Stimulated activated CD4-positive, alpha-beta T cell treated with anti-CD3 and anti-CD28 coated beads, Interleukin-2, amount 100 ng/mL, for 24 hours (primary cell): Measurements from ENCODE around the gene DLGAP4.

ENCODE experiments used
- DNase-seq, 2 donors: peaks; one replicate each; pipeline ENCODE4 v3.0.0-alpha.2; 2020

DLGAP4 gene

DNA sequence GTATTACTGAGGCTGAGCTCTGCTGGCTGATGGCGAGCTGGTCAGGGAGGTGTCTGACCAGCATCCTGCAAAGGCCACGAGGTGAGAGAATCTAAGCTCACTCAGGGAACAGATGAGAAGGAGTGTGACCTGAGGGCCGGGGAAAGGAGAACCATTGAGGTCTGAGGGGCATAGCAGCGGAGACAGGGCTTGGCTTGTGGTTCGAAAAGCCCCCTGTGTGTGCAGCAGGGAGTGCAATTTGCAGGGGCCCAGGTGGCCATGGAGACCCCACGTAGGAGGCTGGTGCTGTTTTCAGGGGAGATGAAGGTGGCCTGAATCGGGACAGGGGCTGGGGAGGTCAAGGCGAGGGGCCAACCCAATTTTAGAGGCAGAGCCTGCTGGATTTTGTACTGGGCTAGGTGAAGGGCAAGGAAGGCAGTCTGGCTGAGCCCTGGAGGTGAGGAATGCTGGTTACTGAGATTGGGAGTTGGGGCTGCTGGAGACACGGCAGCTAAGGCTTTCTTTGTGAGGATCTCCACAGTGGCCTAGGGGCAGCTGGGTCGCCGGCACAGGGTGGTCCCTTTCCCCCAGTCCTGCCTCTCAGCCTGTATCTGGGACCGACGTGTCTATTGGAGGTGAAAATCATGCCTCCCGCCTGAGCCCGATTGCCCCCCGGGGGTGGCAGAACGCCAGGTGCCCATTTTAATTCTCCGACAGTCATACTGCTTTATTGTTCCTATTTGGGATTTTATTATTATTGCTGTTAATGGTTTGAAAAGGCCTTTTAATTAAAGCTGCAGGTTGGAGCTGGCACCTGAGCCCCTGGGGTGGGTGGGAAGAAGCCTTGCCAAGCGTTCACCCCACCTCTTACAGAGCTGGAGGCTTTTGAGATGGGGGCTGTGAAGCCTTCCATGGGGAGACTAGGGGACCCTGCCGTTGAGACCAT lies 28.4 kb downstream of the DLGAP4 start:
- DNase-seq, result no peak

DNA sequence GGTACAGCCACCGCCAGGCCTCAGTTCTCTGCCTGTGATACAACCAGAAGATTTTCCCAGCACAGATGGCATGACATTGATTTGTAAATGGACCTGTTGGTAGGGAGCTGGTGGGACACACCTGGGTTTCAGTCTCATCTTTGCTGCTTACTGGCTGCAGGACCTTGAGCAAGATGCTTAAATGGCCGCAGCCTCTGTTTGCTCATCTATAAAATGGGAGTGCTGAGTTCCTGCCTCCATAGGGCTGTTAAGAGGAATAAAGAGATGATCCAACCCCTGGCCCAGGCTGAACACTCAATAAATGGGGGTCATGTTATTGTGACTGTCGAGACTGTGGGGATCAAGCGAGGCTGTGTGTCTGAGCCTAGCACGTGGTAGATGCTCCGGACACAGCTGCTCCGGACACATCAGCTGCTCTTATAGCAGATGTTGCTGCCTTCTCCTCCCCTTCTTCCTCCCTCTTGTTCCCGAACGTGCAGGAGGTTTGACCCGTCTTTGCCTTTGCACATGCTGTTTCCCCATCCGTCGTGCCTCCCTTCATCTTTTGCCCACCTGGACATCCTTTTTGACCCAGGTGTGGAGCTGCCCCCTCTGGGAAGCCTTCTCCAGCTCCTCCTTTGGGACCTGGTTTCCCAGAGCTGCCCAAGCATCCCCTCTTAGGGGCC lies 29.2 kb downstream of the DLGAP4 start:
- no peak for DNase-seq

DNA sequence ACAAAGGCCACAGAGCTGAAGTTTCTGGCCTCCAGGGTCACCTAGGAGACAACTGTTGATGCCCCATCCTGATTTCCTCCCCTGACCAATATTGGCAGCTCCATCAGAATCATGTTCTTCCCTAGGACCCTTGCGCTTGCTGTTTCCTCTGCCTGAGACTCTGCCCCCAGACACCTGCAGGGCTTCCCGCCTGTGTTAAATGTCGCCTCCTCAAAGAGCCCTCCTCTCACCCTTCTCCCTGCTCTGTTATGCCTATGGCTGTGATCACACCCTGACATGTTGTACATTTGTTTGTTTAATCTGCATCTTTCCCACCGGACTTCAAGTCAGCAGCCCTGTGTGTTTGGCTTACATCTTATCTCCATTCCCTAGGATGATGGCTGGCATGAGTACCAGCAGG lies 30.1 kb downstream of the DLGAP4 start:
- no peak for DNase-seq

GRCh38 chr20:36336954-36337704 lies 31.0 kb downstream of the DLGAP4 start:
- no peak for DNase-seq

- DNase-seq, result no peak
These were observed 31.7 kb downstream of the DLGAP4 start for GRCh38 chr20:36337886-36338285.

GRCh38 chr20:36339646-36340592 lies 33.8 kb downstream of the DLGAP4 start:
- peak in 1 of 2 donors; percentile 37 for DNase-seq

DNA sequence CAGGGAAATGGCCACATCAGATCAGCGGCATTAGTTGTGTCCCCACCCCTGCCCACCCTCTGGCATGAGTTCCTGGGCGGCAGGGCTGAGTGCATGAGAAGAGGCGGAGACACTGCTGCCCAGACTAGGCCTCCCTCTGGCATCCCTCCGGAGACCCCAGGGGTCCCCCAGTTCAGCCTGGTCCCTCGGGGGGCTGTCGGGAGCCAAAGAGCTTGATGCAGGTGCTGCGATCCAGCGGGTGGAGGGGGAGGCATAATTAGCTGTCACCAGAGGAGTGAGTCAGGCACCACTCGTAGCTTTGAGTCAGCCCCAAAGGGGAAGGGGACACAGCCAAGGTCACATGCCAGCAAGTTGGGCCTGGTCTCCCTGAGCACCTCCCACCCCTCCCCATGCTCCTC lies 34.5 kb downstream of the DLGAP4 start:
- no peak for DNase-seq

DNA sequence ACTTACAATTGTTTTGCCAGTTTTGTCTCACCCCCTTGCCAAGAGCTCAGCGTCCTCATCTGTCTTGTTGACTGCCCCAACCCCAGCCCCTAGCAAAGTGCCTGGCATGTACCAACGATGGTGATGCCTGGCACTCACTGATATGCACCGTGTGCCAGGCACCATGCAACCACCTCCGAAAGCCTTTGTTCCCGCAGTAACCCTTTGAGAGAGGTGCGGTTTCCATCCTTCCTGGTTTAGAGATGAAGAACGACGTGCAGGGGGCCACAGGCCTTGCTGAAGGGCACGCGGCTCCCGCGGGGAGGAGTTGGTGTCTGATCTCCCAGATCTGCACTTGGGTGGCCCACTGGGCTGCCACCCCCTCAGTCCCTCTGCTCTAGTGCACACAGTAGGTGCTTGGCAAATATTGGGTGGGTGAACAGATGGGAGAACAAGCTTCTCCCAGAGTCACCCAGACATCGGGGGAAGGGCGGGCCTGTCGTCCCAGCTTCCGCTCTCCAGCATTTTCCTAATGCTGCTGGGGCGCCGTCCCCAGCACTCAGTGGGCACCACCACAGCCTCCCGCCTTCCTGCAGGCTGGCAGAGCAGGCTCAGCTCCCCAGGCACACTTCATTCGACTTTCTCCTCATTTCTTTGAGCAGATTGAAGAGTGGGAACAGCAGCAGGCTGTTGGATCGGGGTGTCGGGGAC lies 35.3 kb downstream of the DLGAP4 start:
- DNase-seq, result no peak

GRCh38 chr20:36342331-36343120 lies 36.4 kb downstream of the DLGAP4 start:
- no peak for DNase-seq

DNA sequence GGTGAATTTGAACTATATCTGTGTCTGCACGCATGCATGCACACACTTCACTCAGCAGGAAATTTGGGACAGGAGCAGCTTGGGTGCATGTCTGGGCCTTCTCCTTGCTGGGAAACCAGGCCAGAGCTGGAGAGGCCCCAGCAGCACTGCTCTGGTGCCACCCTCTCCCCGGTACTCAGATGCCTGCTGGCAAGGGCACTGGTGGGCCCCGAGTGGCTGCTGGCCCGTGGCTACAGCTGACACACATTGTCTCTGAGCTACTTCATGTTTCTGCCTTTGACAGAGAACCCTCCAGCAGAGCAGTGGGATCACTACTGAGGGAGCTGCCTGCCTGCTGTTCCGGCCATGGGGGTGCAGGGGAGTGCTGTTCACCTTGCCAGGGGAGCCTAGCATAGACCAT lies 37.5 kb downstream of the DLGAP4 start:
- DNase-seq, result no peak

DNA sequence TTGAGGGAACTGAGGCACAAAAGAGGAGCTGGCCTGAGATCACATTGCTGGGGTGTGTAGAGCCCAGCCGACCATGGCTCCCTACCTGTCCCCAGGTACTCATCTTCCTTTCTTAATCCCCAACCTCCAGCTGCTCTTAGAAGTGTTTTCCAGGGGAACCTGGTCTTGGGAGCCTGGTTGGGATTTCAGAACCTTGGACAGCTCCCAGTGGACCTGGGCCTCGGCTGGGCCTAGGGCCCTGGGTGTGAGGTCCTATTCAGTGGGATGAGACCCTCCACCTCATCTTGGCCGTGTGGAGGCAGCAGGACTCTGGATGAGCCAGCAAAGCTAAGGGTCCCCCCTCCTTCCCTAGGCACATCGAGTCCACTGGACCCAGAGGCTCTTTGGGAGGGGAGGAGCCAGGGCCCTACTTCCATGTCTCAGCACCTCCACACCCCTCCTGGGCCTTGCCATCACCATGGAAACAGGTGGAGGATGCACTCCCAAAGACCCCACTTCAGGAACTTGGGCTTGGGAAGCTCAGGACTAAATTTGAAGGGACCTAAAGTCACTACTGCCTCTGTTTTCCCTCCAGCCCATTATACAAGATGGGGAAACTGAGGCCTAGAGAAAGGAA lies 38.5 kb downstream of the DLGAP4 start:
- DNase-seq, result peak in 1 of 2 donors; percentile 25

DNA sequence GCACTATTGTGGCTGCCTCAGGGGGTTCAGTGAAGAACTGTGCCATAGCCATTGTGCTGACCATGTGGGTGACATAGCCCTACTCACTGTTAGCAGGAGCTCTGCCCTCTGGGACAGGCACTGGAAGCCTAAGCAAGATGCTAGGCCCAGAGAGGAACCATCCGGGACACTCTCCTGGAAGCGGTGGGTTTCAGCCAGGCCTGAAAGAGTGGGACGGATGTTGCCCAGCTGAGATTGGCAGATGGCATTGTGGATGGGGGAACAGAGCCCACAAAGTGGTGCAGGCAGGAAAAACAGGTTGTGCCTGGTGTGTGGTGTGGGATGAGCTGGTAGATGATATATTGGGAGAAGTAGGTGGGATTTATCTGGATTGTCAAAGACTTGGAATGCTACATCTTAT lies 40.1 kb downstream of the DLGAP4 start:
- no peak for DNase-seq

- DNase-seq, result no peak
These were observed 43.4 kb downstream of the DLGAP4 start for GRCh38 chr20:36349384-36350170.

DNA sequence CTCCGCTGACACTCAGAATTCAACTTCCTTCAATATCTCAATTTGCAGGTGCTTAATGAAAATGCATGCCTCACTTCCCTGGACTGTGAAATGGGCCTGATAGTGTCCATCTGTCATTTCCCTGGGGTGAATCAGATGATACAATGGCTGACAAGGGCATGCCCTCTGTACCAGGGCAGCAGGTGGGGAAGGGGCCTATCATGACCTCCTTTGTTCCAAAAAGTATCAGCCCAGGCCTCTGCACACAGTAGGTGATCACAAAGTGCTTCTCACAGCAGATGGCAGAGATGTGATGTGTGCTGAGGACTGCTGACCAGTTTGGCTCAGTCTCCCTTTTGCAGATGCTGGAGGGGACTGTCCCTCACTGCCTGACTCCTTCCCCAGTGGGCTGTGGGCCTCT lies 44.3 kb downstream of the DLGAP4 start:
- no peak for DNase-seq

DNA sequence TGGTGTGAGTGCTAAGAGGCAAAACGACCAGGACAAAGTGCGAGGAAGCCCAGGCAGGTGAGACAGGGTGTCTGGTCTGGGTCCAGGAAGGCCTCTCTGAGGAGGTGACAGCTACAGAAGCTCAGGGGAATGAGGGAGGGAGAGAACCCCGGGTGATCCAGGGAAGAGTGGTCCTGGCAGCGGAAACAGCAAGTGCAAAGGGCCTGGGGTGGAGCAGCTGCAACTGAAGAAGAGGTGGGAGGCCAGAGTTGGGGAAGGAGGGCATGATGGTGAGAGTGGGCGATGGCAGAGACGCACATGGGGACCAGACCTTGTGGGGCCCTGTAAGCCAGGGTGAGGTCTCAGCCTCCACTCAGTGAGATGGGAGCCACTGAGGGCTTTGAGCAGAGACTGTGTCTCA lies 45.8 kb downstream of the DLGAP4 start:
- DNase-seq, result no peak

DNA sequence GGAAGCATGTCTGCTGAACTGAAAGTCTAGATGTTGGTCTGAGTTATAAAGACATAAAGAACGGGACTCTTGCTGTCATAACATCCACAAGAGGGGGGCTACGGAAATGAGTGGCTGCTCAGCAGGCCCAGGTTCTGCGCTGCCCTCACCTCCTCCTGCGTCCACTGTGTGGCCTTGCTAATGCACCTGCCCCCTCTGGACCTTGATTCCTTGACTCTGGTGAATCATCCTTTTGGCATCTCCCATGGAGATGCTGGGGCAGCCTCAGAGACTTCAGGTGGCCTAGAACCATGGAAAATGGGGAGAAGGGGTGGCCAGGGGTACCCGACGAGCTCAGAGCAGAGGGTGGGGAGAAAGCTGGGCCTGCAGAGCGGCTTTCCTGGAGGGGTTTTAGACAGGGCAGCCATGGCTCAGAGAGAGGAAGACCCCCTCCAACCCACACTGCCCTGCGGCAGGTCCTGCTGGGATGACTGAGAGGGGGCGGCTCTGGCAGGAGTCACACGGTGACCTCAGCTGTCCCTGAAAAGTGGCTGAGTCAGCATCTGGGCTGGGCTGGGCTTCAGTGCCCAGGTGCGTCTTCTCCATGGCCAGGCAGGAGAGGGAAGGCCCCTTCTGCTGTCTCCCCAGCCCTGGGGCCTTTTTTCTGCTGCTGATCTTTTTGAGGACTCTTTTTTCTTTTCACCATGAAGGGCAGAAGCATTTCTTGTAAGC lies 46.9 kb downstream of the DLGAP4 start:
- DNase-seq, result no peak

GRCh38 chr20:36353740-36354139 lies 47.6 kb downstream of the DLGAP4 start:
- no peak for DNase-seq

GRCh38 chr20:36355469-36356171 lies 49.5 kb downstream of the DLGAP4 start:
- no peak for DNase-seq
